HG03135 (cell line): ENCODE results near the gene PRAMEF18.
"Not testable (repeated sequence)": the region's sequence is repeated elsewhere in the genome, so short reads cannot be mapped to it uniquely, and the experiment has no call there.

Source experiments
- ATAC-seq: cut with Tn5 transposase; IDR thresholded peaks from one replicate; pipeline ENCODE4 v1.9.1; 2021; ENCODE audit warnings: mild to moderate bottlenecking, moderate library complexity; ENCODE audit not compliant: unreplicated experiment

The PRAMEF18 gene

GRCh38 chr1:13225675-13226204 is at the start of gene PRAMEF18:
PRAMEF18 (minus strand) TSS chr1:13226154; CDS start chr1:13226106, 48 bp downstream.
- ATAC-seq = not testable (repeated sequence)

GRCh38 chr1:13265124-13265523 is 39.2 kb upstream of the PRAMEF18 start:
- ATAC-seq = not testable (repeated sequence)

GRCh38 chr1:13253898-13254297 is 27.9 kb upstream of the PRAMEF18 start, which contains the start of gene PRAMEF5:
PRAMEF5 (plus strand) TSS chr1:13254198; CDS start chr1:13259269, 5,071 bp downstream.
- ATAC-seq = not testable (repeated sequence)

- ATAC-seq = not testable (repeated sequence)
Observed at GRCh38 chr1:13247122-13247521, 21.2 kb upstream of the PRAMEF18 start.

- not testable (repeated sequence) for ATAC-seq
Observed at GRCh38 chr1:13246554-13246871, 20.6 kb upstream of the PRAMEF18 start.

- ATAC-seq = not testable (repeated sequence)
Observed at GRCh38 chr1:13245841-13246553, 20.0 kb upstream of the PRAMEF18 start.

- ATAC-seq = not testable (repeated sequence)
Observed at GRCh38 chr1:13243536-13244263, 17.7 kb upstream of the PRAMEF18 start.

- ATAC-seq = not testable (repeated sequence)
Observed at GRCh38 chr1:13239633-13240032, 13.7 kb upstream of the PRAMEF18 start.

- not testable (repeated sequence) for ATAC-seq
Observed at GRCh38 chr1:13237572-13237971, 11.6 kb upstream of the PRAMEF18 start.

- ATAC-seq = not testable (repeated sequence)
Observed at GRCh38 chr1:13234057-13234456, 8.1 kb upstream of the PRAMEF18 start.

- ATAC-seq = not testable (repeated sequence)
Observed at GRCh38 chr1:13232056-13232455, 6.1 kb upstream of the PRAMEF18 start.

GRCh38 chr1:13231061-13231750 is 5.3 kb upstream of the PRAMEF18 start:
- ATAC-seq = not testable (repeated sequence)

GRCh38 chr1:13230601-13231000 is 4.6 kb upstream of the PRAMEF18 start:
- ATAC-seq = not testable (repeated sequence)

- ATAC-seq = not testable (repeated sequence)
Observed at GRCh38 chr1:13230096-13230495, 4.1 kb upstream of the PRAMEF18 start.

GRCh38 chr1:13228343-13228781 is 2.4 kb upstream of the PRAMEF18 start:
- no peak for ATAC-seq

GRCh38 chr1:13227271-13228055 is 1.5 kb upstream of the PRAMEF18 start:
- ATAC-seq = not testable (repeated sequence)

GRCh38 chr1:13224480-13225060 is 1.4 kb downstream of the PRAMEF18 start:
- no peak for ATAC-seq

GRCh38 chr1:13222788-13223187 is 3.2 kb downstream of the PRAMEF18 start:
- ATAC-seq = not testable (repeated sequence)

- not testable (repeated sequence) for ATAC-seq
Observed at GRCh38 chr1:13219203-13219602, 6.8 kb downstream of the PRAMEF18 start.

- not testable (repeated sequence) for ATAC-seq
Observed at GRCh38 chr1:13216619-13217018, 9.3 kb downstream of the PRAMEF18 start.
